Neural cell (in vitro differentiated cells): ENCODE data around the gene NTPCR. TPM values are rescaled to one million over a fixed set of nuclear protein-coding genes. Genes with fewer than 3 reads are reported as not detected.

Experiments used
- H2AFZ ChIP-seq: fragments of 200-600, 300-800 bp; sonication (generic), shearing (Covaris generic); 2 replicates; pipeline ENCODE4 v1.6.0; 2014; ENCODE audit warnings: low read depth, mild to moderate bottlenecking, antibody characterized with exemption, low read length, moderate library complexity
- H3F3A ChIP-seq: fragments of 200-600 bp; shearing (Covaris generic); 2 replicates; pipeline ENCODE4 v1.6.1; 2016; ENCODE audit warnings: mild to moderate bottlenecking, moderate library complexity, mixed read lengths, antibody characterized with exemption, low read length; ENCODE audit not compliant: insufficient read depth, poor library complexity, severe bottlenecking
- H3K27ac ChIP-seq: fragments of 200-600, 300-800 bp; sonication (generic), shearing (Covaris generic); 2 replicates; pipeline ENCODE4 v1.5.1; 2014; ENCODE audit warnings: mild to moderate bottlenecking, low read length, moderate library complexity
- H3K27me3 ChIP-seq: fragments of 300-800, 200-600 bp; sonication (generic), shearing (Covaris generic); 2 replicates; pipeline ENCODE4 v1.6.0; 2014; ENCODE audit warnings: mild to moderate bottlenecking, low read depth, low read length, moderate library complexity; ENCODE audit not compliant: insufficient read depth
- H3K36me3 ChIP-seq: fragments of 300-800, 200-600 bp; sonication (generic), shearing (Covaris generic); 2 replicates; pipeline ENCODE4 v1.5.1; 2014; ENCODE audit warnings: mild to moderate bottlenecking, antibody characterized with exemption, low read length, moderate library complexity; ENCODE audit not compliant: insufficient read depth
- H3K4me2 ChIP-seq: fragments of 300-800, 200-600 bp; sonication (generic), shearing (Covaris generic); 2 replicates; pipeline ENCODE4 v1.6.0; 2014; ENCODE audit warnings: mild to moderate bottlenecking, low read length
- H3K4me3 ChIP-seq: fragments of 300-800, 200-600 bp; sonication (generic), shearing (Covaris generic); 2 replicates; pipeline ENCODE4 v1.5.1; 2014; ENCODE audit warnings: mild to moderate bottlenecking, low read length, moderate library complexity
- H3K79me2 ChIP-seq: fragments of 200-600 bp; shearing (Covaris generic); replicated peaks from 2 replicates; pipeline ENCODE4 v1.6.0; 2014; ENCODE audit warnings: mild to moderate bottlenecking, low read length, moderate library complexity; ENCODE audit not compliant: insufficient read depth
- H3K9ac ChIP-seq: fragments of 300-800, 200-600 bp; sonication (generic), shearing (Covaris generic); 2 replicates; pipeline ENCODE4 v1.6.1; 2016; ENCODE audit warnings: mild to moderate bottlenecking, low read length, mixed read lengths
- H3K9me2 ChIP-seq: fragments of 200-600 bp; shearing (Covaris generic); 2 replicates; pipeline ENCODE4 v1.6.1; 2016; ENCODE audit warnings: mild to moderate bottlenecking, low read length, mixed read lengths; ENCODE audit not compliant: insufficient read depth
- H3K9me3 ChIP-seq: fragments of 200-600, 300-800 bp; sonication (generic), shearing (Covaris generic); 2 replicates; pipeline ENCODE4 v1.6.1; 2016; ENCODE audit warnings: mild to moderate bottlenecking, mixed run types, low read length, moderate library complexity, mixed read lengths
- H4K20me1 ChIP-seq: fragments of 200-600 bp; shearing (Covaris generic); 2 replicates; pipeline ENCODE4 v1.6.1; 2016; ENCODE audit warnings: mild to moderate bottlenecking, mixed run types; ENCODE audit not compliant: insufficient read depth
- EP300 ChIP-seq: fragments of 450-650 bp; conservative IDR thresholded peaks from 2 replicates; pipeline ENCODE4 v1.6.1; 2014; ENCODE audit warnings: antibody characterized with exemption, mild to moderate bottlenecking, moderate library complexity; ENCODE audit not compliant: poor library complexity, severe bottlenecking
- EZH2 ChIP-seq: fragments of 200-600, 300-800 bp; shearing (Covaris generic), sonication (generic); IDR thresholded peaks from 2 replicates; pipeline ENCODE4 v1.6.1; 2014; ENCODE audit warnings: antibody characterized with exemption, low read length, borderline replicate concordance, mild to moderate bottlenecking; ENCODE audit not compliant: insufficient read depth, poor library complexity, severe bottlenecking
- MXI1 ChIP-seq: fragments of 450-650 bp; conservative IDR thresholded peaks from 2 replicates; pipeline ENCODE4 v1.6.1; 2014; ENCODE audit warnings: antibody characterized with exemption, mild to moderate bottlenecking; ENCODE audit not compliant: poor library complexity, severe bottlenecking
- POLR2AphosphoS5 ChIP-seq: IDR thresholded peaks from 2 replicates; pipeline ENCODE4 v1.6.1; 2012
- RAD21 ChIP-seq: fragments of 450-650 bp; conservative IDR thresholded peaks from 2 replicates; pipeline ENCODE4 v1.6.1; 2014; ENCODE audit warnings: antibody characterized with exemption, mild to moderate bottlenecking, moderate library complexity
- SMC3 ChIP-seq: fragments of 450-650 bp; conservative IDR thresholded peaks from 2 replicates; pipeline ENCODE4 v1.6.1; 2014; ENCODE audit warnings: antibody characterized with exemption, mild to moderate bottlenecking, moderate library complexity; ENCODE audit not compliant: poor library complexity
- TAF1 ChIP-seq: IDR thresholded peaks from 2 replicates; pipeline ENCODE4 v1.6.1; 2012; ENCODE audit warnings: low read depth
- polyA plus RNA-seq: library from polyadenylated mRNA; depleted of rRNA; stranded (reverse); fragments of >200 nt; gene quantifications from 2 replicates; pipeline ENCODE4 v1.2.3, GENCODE V29; 2014
- TF ChIP-seq, protein P1 (sequence below): fragments of 450-650 bp; IDR thresholded peaks from 2 replicates; pipeline ENCODE4 v1.5.1; 2014; ENCODE audit warnings: antibody characterized with exemption, mild to moderate bottlenecking, moderate library complexity; ENCODE audit not compliant: poor library complexity, severe bottlenecking
- TF ChIP-seq, protein P2 (sequence below): IDR thresholded peaks from 2 replicates; pipeline ENCODE4 v1.6.1; 2012; ENCODE audit warnings: borderline replicate concordance

NTPCR gene
- polyA plus RNA-seq, 1 donor from 2014 or later = 36.7 TPM

DNA sequence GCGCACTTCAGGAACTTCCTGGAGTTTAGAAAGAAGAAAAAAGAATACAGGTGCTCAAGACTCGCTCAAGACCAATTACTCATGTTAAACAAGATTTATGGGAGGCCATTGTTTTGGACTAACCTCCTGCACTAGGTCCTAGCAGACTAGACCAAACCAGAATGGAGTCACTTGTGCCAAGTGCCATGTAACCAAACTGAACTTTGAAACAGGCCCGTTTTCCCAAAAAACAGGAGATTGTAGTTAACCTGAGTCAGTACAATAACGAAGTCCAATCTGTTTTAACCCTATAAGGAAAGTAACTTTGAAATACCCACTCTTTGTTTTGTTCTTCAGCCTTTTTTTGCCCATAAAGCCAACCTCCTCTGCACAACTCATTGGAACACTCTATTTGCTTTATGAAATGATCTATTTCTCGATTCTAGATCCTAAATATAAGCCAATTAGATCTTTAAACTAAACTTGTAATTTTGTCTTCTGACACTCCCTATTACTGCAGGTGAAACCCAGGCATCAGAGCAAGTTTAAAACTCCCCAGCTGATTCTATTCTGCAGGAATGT, 695 bp upstream of the NTPCR start (continued):
- TF ChIP-seq, protein P1, sequence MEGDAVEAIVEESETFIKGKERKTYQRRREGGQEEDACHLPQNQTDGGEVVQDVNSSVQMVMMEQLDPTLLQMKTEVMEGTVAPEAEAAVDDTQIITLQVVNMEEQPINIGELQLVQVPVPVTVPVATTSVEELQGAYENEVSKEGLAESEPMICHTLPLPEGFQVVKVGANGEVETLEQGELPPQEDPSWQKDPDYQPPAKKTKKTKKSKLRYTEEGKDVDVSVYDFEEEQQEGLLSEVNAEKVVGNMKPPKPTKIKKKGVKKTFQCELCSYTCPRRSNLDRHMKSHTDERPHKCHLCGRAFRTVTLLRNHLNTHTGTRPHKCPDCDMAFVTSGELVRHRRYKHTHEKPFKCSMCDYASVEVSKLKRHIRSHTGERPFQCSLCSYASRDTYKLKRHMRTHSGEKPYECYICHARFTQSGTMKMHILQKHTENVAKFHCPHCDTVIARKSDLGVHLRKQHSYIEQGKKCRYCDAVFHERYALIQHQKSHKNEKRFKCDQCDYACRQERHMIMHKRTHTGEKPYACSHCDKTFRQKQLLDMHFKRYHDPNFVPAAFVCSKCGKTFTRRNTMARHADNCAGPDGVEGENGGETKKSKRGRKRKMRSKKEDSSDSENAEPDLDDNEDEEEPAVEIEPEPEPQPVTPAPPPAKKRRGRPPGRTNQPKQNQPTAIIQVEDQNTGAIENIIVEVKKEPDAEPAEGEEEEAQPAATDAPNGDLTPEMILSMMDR = no peak
- no peak for TF ChIP-seq RAD21
- TF ChIP-seq MXI1 = no peak

DNA sequence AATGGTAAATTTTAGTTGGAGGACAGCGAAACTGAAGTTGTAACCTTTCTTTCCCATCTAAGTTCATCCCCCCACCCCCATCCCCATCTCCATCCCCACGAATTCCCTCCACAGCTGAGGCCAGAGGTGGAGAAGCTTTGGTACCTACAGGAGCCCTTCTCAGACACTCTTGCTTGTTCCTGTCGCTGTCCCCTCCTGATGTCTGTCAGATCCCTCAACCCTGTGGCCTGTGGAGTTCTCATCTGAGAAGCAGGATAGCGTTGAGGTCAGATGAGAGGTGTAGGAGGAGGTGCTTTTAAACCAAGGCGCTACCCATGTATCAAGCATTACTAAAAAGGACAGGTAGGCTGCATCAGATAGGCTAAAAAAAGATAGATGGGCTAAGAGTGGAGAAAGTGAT, 769 bp downstream of the NTPCR start:
- TF ChIP-seq SMC3 = no peak
- TF ChIP-seq EP300 = no peak
- no peak for TF ChIP-seq POLR2AphosphoS5
- no peak for TF ChIP-seq EZH2
- TF ChIP-seq, protein P1 = no peak
- TF ChIP-seq, protein P2, sequence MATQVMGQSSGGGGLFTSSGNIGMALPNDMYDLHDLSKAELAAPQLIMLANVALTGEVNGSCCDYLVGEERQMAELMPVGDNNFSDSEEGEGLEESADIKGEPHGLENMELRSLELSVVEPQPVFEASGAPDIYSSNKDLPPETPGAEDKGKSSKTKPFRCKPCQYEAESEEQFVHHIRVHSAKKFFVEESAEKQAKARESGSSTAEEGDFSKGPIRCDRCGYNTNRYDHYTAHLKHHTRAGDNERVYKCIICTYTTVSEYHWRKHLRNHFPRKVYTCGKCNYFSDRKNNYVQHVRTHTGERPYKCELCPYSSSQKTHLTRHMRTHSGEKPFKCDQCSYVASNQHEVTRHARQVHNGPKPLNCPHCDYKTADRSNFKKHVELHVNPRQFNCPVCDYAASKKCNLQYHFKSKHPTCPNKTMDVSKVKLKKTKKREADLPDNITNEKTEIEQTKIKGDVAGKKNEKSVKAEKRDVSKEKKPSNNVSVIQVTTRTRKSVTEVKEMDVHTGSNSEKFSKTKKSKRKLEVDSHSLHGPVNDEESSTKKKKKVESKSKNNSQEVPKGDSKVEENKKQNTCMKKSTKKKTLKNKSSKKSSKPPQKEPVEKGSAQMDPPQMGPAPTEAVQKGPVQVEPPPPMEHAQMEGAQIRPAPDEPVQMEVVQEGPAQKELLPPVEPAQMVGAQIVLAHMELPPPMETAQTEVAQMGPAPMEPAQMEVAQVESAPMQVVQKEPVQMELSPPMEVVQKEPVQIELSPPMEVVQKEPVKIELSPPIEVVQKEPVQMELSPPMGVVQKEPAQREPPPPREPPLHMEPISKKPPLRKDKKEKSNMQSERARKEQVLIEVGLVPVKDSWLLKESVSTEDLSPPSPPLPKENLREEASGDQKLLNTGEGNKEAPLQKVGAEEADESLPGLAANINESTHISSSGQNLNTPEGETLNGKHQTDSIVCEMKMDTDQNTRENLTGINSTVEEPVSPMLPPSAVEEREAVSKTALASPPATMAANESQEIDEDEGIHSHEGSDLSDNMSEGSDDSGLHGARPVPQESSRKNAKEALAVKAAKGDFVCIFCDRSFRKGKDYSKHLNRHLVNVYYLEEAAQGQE = no peak
- no peak for TF ChIP-seq TAF1
- TF ChIP-seq RAD21 = no peak
- TF ChIP-seq MXI1 = no peak
- Histone ChIP-seq H3K9ac (peak overlapping the region; percentile 73), H3K27ac (no peak overlapping the region)

More for the DNA sequence above, 769 bp downstream of the NTPCR start:
- Histone ChIP-seq H3K36me3 (no peaks in the 10 kb centered on the region), H4K20me1 (no peaks in the 10 kb centered on the region), H3F3A (no peaks in the 10 kb centered on the region), H3K27me3 (no peaks in the 10 kb centered on the region), H3K4me3 (peak overlapping the region; percentile 81), H3K4me2 (peak overlapping the region; percentile 96), H3K9me2 (no peaks in the 10 kb centered on the region), H2AFZ (peak overlapping the region; percentile 38), H3K9me3 (no peaks in the 10 kb centered on the region), H3K79me2 (peaks cover 15% of the 10 kb centered on the region)
